C4-2B (cell line): Measurements from ENCODE around the gene ZNF747.

ENCODE experiments used
- H3K27ac ChIP-seq: fragments of 450-650 bp; 2 replicates; pipeline ENCODE4 v1.5.1; 2017
- ZFX ChIP-seq: fragments of 450-650 bp; IDR thresholded peaks from 2 replicates; pipeline ENCODE4 v1.6.1; 2017
- TF ChIP-seq, protein P1 (sequence below): fragments of 450-650 bp; conservative IDR thresholded peaks from 2 replicates; pipeline ENCODE4 v1.5.1; 2017; ENCODE audit warnings: mild to moderate bottlenecking

ZNF747 gene

GRCh38 chr16:30562021-30562420, 27.4 kb upstream of the ZNF747 start:
- TF ChIP-seq ZFX = no peak
- TF ChIP-seq, protein P1, sequence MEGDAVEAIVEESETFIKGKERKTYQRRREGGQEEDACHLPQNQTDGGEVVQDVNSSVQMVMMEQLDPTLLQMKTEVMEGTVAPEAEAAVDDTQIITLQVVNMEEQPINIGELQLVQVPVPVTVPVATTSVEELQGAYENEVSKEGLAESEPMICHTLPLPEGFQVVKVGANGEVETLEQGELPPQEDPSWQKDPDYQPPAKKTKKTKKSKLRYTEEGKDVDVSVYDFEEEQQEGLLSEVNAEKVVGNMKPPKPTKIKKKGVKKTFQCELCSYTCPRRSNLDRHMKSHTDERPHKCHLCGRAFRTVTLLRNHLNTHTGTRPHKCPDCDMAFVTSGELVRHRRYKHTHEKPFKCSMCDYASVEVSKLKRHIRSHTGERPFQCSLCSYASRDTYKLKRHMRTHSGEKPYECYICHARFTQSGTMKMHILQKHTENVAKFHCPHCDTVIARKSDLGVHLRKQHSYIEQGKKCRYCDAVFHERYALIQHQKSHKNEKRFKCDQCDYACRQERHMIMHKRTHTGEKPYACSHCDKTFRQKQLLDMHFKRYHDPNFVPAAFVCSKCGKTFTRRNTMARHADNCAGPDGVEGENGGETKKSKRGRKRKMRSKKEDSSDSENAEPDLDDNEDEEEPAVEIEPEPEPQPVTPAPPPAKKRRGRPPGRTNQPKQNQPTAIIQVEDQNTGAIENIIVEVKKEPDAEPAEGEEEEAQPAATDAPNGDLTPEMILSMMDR = no peak
- no peak overlapping the region for H3K27ac ChIP-seq

- no peak overlapping the region for H3K27ac ChIP-seq
- TF ChIP-seq, protein P1 = no peak
- TF ChIP-seq ZFX = no peak
Measured at GRCh38 chr16:30561089-30561816, 26.6 kb upstream of the ZNF747 start.

GRCh38 chr16:30559690-30560089, 25.0 kb upstream of the ZNF747 start:
- no peak overlapping the region for H3K27ac ChIP-seq

DNA sequence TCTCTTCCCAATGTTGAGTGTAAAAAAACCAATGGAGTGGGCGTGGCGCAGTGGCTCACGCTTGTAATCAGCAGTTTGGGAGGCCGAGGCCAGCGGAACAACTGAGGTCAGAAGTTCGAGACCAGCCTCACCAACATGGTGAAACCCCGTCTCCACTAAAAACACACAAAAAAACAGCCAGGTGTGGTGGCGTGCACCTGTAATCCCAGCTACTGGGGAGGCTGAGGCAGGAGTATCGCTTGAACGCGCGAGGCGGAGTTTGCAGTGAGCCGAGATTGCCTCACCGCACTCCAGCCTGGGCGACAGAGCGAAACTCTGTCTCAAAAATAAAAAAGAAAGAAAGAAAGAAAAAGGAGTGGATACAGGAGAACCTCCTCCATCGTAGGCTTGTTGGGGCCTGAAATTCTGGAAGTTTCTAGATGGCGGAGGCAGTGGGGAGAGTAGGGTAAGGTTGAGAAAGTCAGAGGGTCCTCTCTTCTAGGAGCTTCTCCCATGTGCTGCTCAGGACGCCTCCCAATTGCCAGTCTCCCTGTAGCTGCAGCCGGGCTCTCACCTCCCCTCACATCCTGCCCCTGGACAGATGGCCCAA, 24.2 kb upstream of the ZNF747 start:
- TF ChIP-seq, protein P1 = no peak
- no peak for TF ChIP-seq ZFX

More at GRCh38 chr16:30559690-30560089, 25.0 kb upstream of the ZNF747 start:
- no peak for TF ChIP-seq ZFX
- TF ChIP-seq, protein P1 = no peak

DNA sequence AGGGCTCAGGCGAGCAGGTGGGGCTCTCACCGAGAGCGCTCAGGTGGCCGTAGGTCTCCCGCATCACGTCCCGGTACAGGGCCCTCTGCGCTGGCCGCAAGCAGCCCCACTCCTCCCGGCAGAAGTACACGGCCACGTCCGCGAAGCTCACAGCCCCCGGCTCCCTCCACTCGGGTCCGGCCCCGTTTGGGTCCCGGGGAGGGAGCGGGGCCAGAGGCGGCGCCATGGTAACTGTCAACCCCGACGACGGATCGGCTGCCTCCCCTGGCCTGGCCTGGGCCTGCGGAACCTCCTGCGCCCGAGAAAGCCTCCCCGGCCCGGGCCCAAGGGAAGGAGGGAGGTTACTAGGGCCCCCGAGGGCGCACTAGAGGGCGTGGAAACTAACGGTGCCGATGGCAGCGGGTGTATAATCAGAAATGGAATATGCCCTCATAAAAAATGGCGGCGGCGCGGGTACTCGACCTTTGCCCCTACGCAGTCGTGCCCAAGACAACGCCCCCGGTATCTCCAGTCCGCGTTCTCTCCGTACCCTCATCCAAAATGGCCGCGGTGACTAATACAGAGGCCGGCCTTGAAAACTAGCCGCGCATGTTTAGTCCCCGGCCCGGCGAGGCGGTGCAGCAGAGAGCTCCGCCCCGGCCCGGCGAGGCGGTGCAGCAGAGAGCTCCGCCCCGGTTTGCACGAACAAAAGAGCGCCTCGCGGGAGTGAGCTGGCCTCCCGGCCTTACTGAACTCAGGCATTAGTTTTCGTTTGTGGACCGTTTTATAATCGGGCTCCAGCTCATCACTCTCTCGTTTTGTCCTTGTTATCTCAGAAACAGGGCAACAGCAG, 23.5 kb upstream of the ZNF747 start, which contains the start of gene ZNF764:
ZNF764 (minus strand) TSS at position 418 of the 832 bp plus-strand sequence; CDS start at position 226, 192 bp downstream.
- peak within 1 kb of the TSS; percentile 94 for H3K27ac ChIP-seq
- peak; percentile 79; the same call in 1 of the 2 replicates for TF ChIP-seq ZFX
- TF ChIP-seq, protein P1 = no peak

More for the DNA sequence above, 24.2 kb upstream of the ZNF747 start:
- H3K27ac ChIP-seq = peak overlapping the region; percentile 94

- TF ChIP-seq, protein P1 = no peak
- no peak for TF ChIP-seq ZFX
- peak overlapping the region; percentile 94 for H3K27ac ChIP-seq
Measured at GRCh38 chr16:30557707-30557956, 23.0 kb upstream of the ZNF747 start.

- TF ChIP-seq, protein P1 = no peak
- no peak for TF ChIP-seq ZFX
- peak overlapping the region; percentile 94; the same call in 1 of the 2 replicates for H3K27ac ChIP-seq
Measured at GRCh38 chr16:30556125-30556473, 21.4 kb upstream of the ZNF747 start.
